ENCODE measurements around the gene TLK2. TPM values are rescaled to one million over a fixed set of nuclear protein-coding genes. Genes with fewer than 3 reads are reported as not detected.
"Not testable (repeated sequence)": the region's sequence is repeated elsewhere in the genome, so short reads cannot be mapped to it uniquely, and the experiment has no call there.

The TLK2 gene
- total RNA-seq (10 to 100 TPM; 25.0 to 29.1 (median 27.7) TPM), polyA plus RNA-seq (14.6 TPM)
- long read RNA-seq, donor 1, partial matches to known transcripts = 9 of 52 reads
- long read RNA-seq, donor 1, other reads (novel, unspliced or antisense) = 34 of 52 reads
- long read RNA-seq, donor 2, transcript TLK2-203 (22 exons, 3,449 nt) = major isoform, 5 of 16 reads
- long read RNA-seq, donor 2, partial matches to known transcripts = 1 of 16 reads
- long read RNA-seq, donor 2, other reads (novel, unspliced or antisense) = 6 of 16 reads
- long read RNA-seq, donor 3, partial matches to known transcripts = 9 of 21 reads
- long read RNA-seq, donor 3, other reads (novel, unspliced or antisense) = 8 of 21 reads
- long read RNA-seq, donor 4, partial matches to known transcripts = 2 of 19 reads
- long read RNA-seq, donor 4, other reads (novel, unspliced or antisense) = 12 of 19 reads

DNA sequence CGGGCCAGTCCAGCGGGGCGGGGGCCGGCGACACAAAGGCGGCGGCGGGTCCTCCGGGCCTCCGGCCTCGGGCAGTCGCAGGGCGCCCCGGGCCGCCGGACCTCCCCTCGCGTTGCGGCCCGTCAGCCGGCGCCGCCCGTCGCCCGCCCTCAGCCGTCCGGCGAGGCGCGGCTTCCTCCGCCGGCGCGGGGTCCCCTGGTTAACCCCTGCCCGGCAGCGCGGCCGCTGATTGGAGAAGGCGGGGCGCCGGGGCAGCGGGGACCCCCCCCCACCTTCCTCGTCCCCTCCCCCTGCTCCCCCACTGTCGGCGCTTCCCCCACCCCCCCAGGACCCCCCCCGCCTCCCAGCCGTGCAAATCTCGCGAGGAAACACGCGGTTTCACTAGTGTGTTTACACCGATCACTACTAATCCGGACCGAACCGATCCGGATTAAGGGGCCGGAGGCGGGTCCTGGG, at the start of gene TLK2:
TLK2 (plus strand) TSS at position 402 of the 456 bp plus-strand sequence. CDS start 2,301 bp downstream, outside the sequence.
- intact Hi-C loops (cut with DNase I) = no loop called here
- Histone ChIP-seq H3K9me3 (ENCODE audit: control insufficient read depth, low read length) (no peaks in the 10 kb centered on the region), H3K27ac (ENCODE audit: low read length) (peak within 1 kb of the TSS; percentile 88), H3K4me3 (ENCODE audit: low read length) (peak within 1 kb of the TSS; percentile 99), H3K27me3 (ENCODE audit: control insufficient read depth, insufficient read depth) (no peaks in the 10 kb centered on the region), H3K4me1 (ENCODE audit: control insufficient read depth, insufficient read depth, low read length) (no peaks in the 10 kb centered on the region)
- DNase-seq (peak; percentile 87 to 93 (median 93)), ATAC-seq (peak; percentile 88 to 92)
- under 1% methylated on average over 58 of the region's 59 CpGs for WGBS

DNA sequence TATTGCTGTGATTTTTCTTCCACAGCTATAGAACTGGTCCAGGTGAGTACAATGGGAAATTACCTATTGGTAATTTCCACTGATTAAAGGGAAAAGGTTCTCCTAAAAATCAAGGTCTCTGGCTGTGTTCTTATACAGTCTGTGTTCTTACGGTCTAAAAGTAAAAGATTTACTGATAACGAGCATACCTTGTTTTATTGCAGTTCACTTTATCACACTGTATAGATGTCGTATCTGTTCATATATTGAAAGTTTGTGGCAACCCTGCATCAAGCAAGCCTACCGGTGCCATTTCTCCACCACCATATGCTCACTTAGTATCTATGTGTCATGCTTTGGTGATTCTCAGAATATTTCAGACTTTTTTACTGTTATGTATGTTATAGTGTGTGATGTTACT, 43.4 kb upstream of the TLK2 start:
- intact Hi-C loops (cut with DNase I) = not testable (repeated sequence)

DNA sequence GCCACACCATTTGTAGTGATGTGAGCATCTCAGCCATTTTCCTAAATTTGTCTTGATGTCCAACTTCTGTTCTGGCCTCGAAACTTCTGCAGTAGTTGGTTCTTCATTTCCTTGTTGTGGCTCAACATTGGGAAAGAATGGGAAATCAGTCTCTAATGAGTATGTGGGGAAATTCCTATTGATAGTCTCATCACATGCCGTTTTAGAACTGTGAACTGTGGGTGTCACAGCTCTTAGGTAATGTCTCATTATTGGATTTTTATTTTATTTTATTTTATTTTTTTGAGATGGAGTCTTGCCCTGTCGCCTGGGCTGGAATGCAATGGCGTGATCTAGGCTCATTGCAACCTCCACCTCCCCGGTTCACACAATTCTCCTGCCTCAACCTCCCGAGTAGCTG, 37.4 kb upstream of the TLK2 start:
- H3K4me1 ChIP-seq (ENCODE audit: control insufficient read depth, insufficient read depth, low read length); H3K4me3 ChIP-seq (ENCODE audit: low read length); ATAC-seq; H3K9me3 ChIP-seq (ENCODE audit: control insufficient read depth, low read length); intact Hi-C loops (cut with DNase I); DNase-seq; H3K27ac ChIP-seq (ENCODE audit: low read length); H3K27me3 ChIP-seq (ENCODE audit: control insufficient read depth, insufficient read depth): not testable (repeated sequence)
- 97% methylated on average over 6 of the region's 6 CpGs for WGBS

More for the DNA sequence above, 43.4 kb upstream of the TLK2 start:
- DNase-seq; H3K4me3 ChIP-seq (ENCODE audit: low read length); H3K27me3 ChIP-seq (ENCODE audit: control insufficient read depth, insufficient read depth); ATAC-seq; H3K9me3 ChIP-seq (ENCODE audit: control insufficient read depth, low read length); H3K27ac ChIP-seq (ENCODE audit: low read length); H3K4me1 ChIP-seq (ENCODE audit: control insufficient read depth, insufficient read depth, low read length): not testable (repeated sequence)
- 95% methylated on average over 4 of the region's 4 CpGs for WGBS

DNA sequence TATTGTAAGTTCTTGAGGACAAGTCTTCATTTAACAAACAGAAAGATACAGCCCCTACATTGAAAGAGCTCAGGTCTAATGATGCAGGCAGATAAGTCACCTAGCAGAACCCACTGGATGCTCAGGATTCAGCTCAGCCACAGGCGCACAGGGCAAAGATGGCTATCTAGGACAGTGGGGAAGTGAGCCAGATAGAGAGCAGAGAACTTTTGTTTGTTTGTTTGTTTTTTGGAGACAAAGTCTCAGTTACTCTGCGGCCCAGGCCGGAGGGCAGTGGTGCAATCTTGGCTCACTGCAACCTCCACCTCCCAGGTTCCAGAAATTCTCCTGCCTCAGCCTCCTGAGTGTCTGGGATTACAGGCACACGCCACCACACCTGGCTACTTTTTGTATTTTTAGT, 34.6 kb upstream of the TLK2 start:
- Histone ChIP-seq H3K27ac (ENCODE audit: low read length) (no peak overlapping the region), H3K4me1 (ENCODE audit: control insufficient read depth, insufficient read depth, low read length) (no peaks in the 10 kb centered on the region), H3K9me3 (ENCODE audit: control insufficient read depth, low read length) (no peaks in the 10 kb centered on the region), H3K27me3 (ENCODE audit: control insufficient read depth, insufficient read depth) (no peaks in the 10 kb centered on the region), H3K4me3 (ENCODE audit: low read length) (no peak overlapping the region)
- ATAC-seq (no peak), DNase-seq (no peak)
- WGBS = 97% methylated on average over 4 of the region's 4 CpGs
- intact Hi-C loops (cut with DNase I) = no loop called here

DNA sequence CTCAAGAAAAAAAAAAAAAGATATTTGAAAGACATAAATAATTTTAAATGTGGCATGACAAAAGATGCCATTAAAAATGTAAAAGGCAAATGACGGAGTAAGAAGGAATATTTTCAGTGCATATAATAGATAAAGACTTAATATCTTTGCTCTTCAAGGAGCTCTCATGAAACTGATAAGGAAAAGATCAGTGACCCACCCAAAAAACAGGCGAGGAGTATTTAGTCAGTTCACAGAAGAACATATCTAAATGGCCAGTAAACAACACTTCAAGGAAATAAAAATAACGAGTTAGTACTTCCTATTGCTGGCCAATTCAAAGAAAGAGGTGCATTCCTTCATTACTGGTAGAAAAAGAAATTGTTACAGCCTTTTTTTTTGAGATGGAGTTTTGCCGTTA, 32.8 kb upstream of the TLK2 start:
- H3K9me3 ChIP-seq (ENCODE audit: control insufficient read depth, low read length); H3K4me3 ChIP-seq (ENCODE audit: low read length); H3K27ac ChIP-seq (ENCODE audit: low read length); ATAC-seq; intact Hi-C loops (cut with DNase I); H3K27me3 ChIP-seq (ENCODE audit: control insufficient read depth, insufficient read depth); DNase-seq; H3K4me1 ChIP-seq (ENCODE audit: control insufficient read depth, insufficient read depth, low read length): not testable (repeated sequence)
- 88% methylated on average over 4 of the region's 4 CpGs for WGBS

DNA sequence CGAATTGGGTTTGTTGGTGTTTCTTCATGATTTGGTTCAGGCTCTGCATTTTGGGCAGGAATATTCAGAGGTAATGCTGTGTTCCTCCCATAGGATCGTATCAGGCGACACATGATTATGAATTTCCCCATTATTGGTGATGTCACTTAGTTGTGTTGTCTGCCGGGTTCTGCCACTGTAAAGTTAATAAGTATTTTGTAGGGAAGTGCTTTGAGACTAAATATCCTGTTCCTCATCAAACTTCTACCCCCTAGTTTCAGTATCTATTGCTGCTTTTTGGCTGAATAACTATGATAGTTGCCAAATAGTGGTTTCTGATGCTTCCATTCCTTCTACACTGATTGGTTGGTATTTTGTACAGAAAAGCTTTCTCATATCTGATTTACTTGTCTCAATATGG, 26.4 kb upstream of the TLK2 start:
- intact Hi-C loops (cut with DNase I); ATAC-seq: not testable (repeated sequence)

DNA sequence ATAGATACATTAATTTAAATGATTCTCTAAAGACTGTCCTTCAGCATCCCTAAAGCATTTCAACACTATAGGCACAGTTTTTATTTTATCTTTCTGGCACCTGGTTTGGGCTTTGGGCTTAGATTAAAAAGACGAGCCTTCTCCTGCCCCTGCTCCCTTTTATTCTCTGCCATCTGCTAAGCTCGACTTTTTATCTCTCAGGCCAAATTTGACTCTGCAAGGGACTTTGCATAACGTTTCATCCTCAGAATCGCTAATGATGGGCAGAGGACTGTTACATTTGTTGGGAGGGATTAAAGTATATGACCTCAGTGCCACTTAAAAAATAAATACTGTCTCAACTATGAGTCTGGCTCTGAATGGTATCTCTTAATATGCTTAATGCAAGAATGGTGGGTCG, 25.6 kb upstream of the TLK2 start:
- H3K4me3 ChIP-seq (ENCODE audit: low read length); H3K4me1 ChIP-seq (ENCODE audit: control insufficient read depth, insufficient read depth, low read length); ATAC-seq; H3K27me3 ChIP-seq (ENCODE audit: control insufficient read depth, insufficient read depth); H3K27ac ChIP-seq (ENCODE audit: low read length); intact Hi-C loops (cut with DNase I); H3K9me3 ChIP-seq (ENCODE audit: control insufficient read depth, low read length); DNase-seq: not testable (repeated sequence)
- 60% methylated on average over 5 of the region's 5 CpGs for whole genome bisulfite sequencing

More for the DNA sequence above, 26.4 kb upstream of the TLK2 start:
- H3K4me1 ChIP-seq (ENCODE audit: control insufficient read depth, insufficient read depth, low read length); DNase-seq; H3K9me3 ChIP-seq (ENCODE audit: control insufficient read depth, low read length); H3K4me3 ChIP-seq (ENCODE audit: low read length); H3K27ac ChIP-seq (ENCODE audit: low read length); H3K27me3 ChIP-seq (ENCODE audit: control insufficient read depth, insufficient read depth): not testable (repeated sequence)
- 84% methylated on average over 4 of the region's 4 CpGs for WGBS

DNA sequence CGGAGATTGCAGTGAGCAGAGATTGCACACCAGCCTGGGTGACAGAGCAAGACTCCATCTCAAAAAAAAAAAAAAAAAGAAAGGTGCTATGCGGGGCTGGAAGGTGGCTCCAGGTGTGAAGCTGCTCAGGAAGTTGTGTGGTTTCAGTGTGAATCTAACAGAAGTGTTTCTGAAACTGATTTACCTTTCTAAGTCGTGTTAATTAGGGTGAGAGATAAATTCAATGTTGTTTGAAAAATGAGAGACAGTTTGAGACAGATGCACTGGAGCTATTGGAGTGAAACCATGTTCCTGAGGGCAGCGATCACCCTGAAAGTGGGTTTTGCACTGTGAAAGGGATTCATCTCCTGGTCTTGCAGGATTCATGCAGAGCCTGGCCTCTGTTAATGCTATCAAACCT, 25.0 kb upstream of the TLK2 start:
- H3K27ac ChIP-seq (ENCODE audit: low read length); DNase-seq; ATAC-seq; H3K4me3 ChIP-seq (ENCODE audit: low read length); H3K9me3 ChIP-seq (ENCODE audit: control insufficient read depth, low read length); H3K27me3 ChIP-seq (ENCODE audit: control insufficient read depth, insufficient read depth); intact Hi-C loops (cut with DNase I); H3K4me1 ChIP-seq (ENCODE audit: control insufficient read depth, insufficient read depth, low read length): not testable (repeated sequence)
- 84% methylated on average over 4 of the region's 4 CpGs for WGBS

DNA sequence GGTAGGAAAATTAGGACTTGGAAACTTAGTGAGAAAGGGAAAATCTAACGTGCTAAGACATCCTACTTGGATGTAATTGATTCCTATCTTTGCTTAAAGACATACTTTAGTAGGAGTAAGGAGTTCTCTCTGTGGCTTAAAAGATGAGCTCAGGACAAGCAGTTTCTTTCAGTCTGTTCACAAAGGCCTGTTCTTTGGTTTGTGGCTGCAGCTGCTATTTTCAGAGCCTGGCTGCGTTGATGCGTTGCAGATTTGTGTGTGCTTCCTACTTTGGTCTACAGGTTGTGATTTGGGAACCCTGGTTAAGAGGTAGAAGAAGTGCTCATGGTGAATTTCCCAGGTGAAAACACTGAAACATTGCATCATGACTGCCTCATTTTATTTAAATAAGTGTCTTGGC, 24.5 kb upstream of the TLK2 start:
- H3K27me3 ChIP-seq (ENCODE audit: control insufficient read depth, insufficient read depth); DNase-seq; intact Hi-C loops (cut with DNase I); H3K9me3 ChIP-seq (ENCODE audit: control insufficient read depth, low read length); H3K27ac ChIP-seq (ENCODE audit: low read length); ATAC-seq; H3K4me1 ChIP-seq (ENCODE audit: control insufficient read depth, insufficient read depth, low read length); H3K4me3 ChIP-seq (ENCODE audit: low read length): not testable (repeated sequence)
- 72% methylated on average over 3 of the region's 3 CpGs for WGBS

DNA sequence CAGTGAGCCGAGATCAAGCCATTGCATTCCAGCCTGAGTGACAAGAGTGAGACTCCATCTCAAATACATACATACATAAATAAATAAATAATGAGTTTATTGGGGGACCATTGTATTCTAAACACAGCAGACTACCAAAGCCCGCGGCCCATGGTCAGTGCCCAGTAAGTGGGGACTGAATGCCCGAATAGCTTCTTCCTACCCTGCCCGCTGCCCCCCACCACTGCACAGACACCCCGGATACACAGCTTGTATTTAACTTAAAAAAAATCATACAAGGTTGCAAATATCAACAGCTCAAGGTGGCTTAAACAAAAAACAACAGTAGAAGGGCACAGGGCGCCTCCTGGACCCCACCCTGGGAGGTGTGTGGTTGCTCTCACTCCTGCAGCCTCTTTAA, 22.6 kb upstream of the TLK2 start:
- H3K4me1 ChIP-seq (ENCODE audit: control insufficient read depth, insufficient read depth, low read length) = no peaks in the 10 kb centered on the region
- ATAC-seq = no peak
- no peak overlapping the region for H3K4me3 ChIP-seq (ENCODE audit: low read length)
- no peaks in the 10 kb centered on the region for H3K27me3 ChIP-seq (ENCODE audit: control insufficient read depth, insufficient read depth)
- 92% methylated on average over 7 of the region's 7 CpGs for WGBS
- DNase-seq = no peak
- no peak overlapping the region for H3K27ac ChIP-seq (ENCODE audit: low read length)
- no peaks in the 10 kb centered on the region for H3K9me3 ChIP-seq (ENCODE audit: control insufficient read depth, low read length)
- intact Hi-C loops (cut with DNase I) = no loop called here

DNA sequence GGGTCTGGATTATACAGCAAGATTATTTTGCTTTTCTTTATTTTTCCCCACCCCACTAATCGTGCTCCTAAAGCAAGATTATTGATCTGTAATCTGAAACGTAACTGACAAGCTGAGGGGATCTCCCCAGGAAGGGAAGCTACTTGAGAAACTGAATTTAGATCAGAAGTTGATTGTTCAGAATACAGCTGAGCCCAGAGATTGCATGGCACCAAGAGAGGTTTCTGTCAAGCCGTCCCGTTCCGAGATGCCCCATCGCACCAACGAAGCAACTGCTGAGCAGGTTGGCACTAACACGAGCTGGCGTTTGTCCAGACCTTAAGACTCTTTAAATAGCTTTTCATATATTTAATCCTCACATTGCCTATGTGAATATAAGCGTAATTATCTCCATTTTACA, 20.1 kb upstream of the TLK2 start:
- DNase-seq; ATAC-seq; H3K9me3 ChIP-seq (ENCODE audit: control insufficient read depth, low read length); H3K4me1 ChIP-seq (ENCODE audit: control insufficient read depth, insufficient read depth, low read length); H3K27ac ChIP-seq (ENCODE audit: low read length); intact Hi-C loops (cut with DNase I); H3K27me3 ChIP-seq (ENCODE audit: control insufficient read depth, insufficient read depth); H3K4me3 ChIP-seq (ENCODE audit: low read length): not testable (repeated sequence)
- 76% methylated on average over 10 of the region's 10 CpGs for WGBS

All from right cardiac atrium (tissue), 5 donors.